Right cardiac atrium (tissue), 5 donors: Measurements from ENCODE around the gene DHRSX. TPM values are rescaled to one million over a fixed set of nuclear protein-coding genes. Genes with fewer than 3 reads are reported as not detected.

ENCODE experiments used
- ATAC-seq, 2 donors: fragments of 200-7000 bp; cut with Tn5 transposase; one replicate each; pipeline versions ENCODE4 v1.8.0 to v1.9.1; 2020; ENCODE audit warnings: moderate library complexity in 2 of 2, mild to moderate bottlenecking in 1 of 2
- DNase-seq, 3 donors: peaks; one replicate each; pipeline ENCODE4 v3.0.0-alpha.2; 2020
- H3K27ac ChIP-seq: one replicate; pipeline ENCODE4 v1.5.1; 2013; ENCODE audit warnings: mild to moderate bottlenecking, low read length, control low read depth, moderate library complexity
- H3K27me3 ChIP-seq: one replicate; pipeline ENCODE4 v1.6.1; 2013; ENCODE audit not compliant: control insufficient read depth, insufficient read depth
- H3K4me1 ChIP-seq: one replicate; pipeline ENCODE4 v1.6.1; 2013; ENCODE audit warnings: low read length; ENCODE audit not compliant: control insufficient read depth, insufficient read depth
- H3K4me3 ChIP-seq: one replicate; pipeline ENCODE4 v1.5.1; 2013; ENCODE audit warnings: low read length, control low read depth
- H3K9me3 ChIP-seq: one replicate; pipeline ENCODE4 v1.6.1; 2013; ENCODE audit warnings: low read length; ENCODE audit not compliant: control insufficient read depth
- WGBS: extraction: QIAGEN DNeasy Blood & Tissue Kit; methylation state at CpG from one replicate; pipeline ENCODE4 v1.1.7; 2013; 5-methylcytosine and 5-hydroxymethylcytosine counted together
- intact Hi-C, 4 donors: fragments of 100-400 bp; cut with DNase I; formaldehyde crosslinking; loops; one replicate each; pipeline versions ENCODE4 v1.11.0 to v1.14.0; 2022 to 2023
- polyA plus RNA-seq: library from polyadenylated mRNA; stranded (reverse); fragments of 200-250 nt; gene quantifications from one replicate; pipeline ENCODE4 v1.2.3, GENCODE V29; 2013
- total RNA-seq, 4 donors: library from RNA; stranded (reverse); fragmentation: NEBNext Ultra II Directional; extraction: Animal tissue kit (Norgen Biotek cat#: 25700); gene quantifications; one replicate each; pipeline ENCODE4 v1.2.1, GENCODE V29; 2021
- donor health status: healthy with polysubstance abuse.
- donor health status: DM: no; HTN: yes; CAD: no.
- donor health status: DM: no; HTN: no; CAD: no.
- donor health status: DM: no; HTN: yes; CAD: no; lungs with severe emphysema.
- donor health status: DM: yes; HTN: yes; CAD: no.

DHRSX gene
- total and polyA plus RNA-seq, 5 donors = 22.2 to 43.7 (median 30.1) TPM

GRCh38 chrX:2416851-2417604 lies 83.7 kb downstream of the DHRSX start:
- no peak for ATAC-seq
- H3K27me3 ChIP-seq = no peaks in the 10 kb centered on the region
- H3K4me1 ChIP-seq = no peaks in the 10 kb centered on the region
- no peak for DNase-seq
- H3K27ac ChIP-seq = no peak overlapping the region
- H3K9me3 ChIP-seq = no peaks in the 10 kb centered on the region
- H3K4me3 ChIP-seq = no peak overlapping the region
- intact Hi-C loops = no loop called here
- WGBS = 100% methylated on average over 1 of the region's 1 CpG

- Histone ChIP-seq H3K4me1 (no peaks in the 10 kb centered on the region), H3K27me3 (no peaks in the 10 kb centered on the region), H3K27ac (no peak overlapping the region), H3K9me3 (no peaks in the 10 kb centered on the region), H3K4me3 (no peak overlapping the region)
- intact Hi-C loops = no loop called here
- 94% methylated on average over 2 of the region's 2 CpGs for whole genome bisulfite sequencing
- DNase-seq (no peak), ATAC-seq (no peak)
These were observed 86.4 kb downstream of the DHRSX start for GRCh38 chrX:2414384-2414783.

GRCh38 chrX:2413969-2414368 lies 86.8 kb downstream of the DHRSX start:
- DNase-seq (no peak), ATAC-seq (no peak)
- WGBS = 97% methylated on average over 2 of the region's 2 CpGs
- Histone ChIP-seq H3K27ac (no peak overlapping the region), H3K9me3 (no peaks in the 10 kb centered on the region), H3K4me1 (no peaks in the 10 kb centered on the region), H3K4me3 (no peak overlapping the region), H3K27me3 (no peaks in the 10 kb centered on the region)
- intact Hi-C loops = no loop called here

- Histone ChIP-seq H3K4me3 (no peak overlapping the region), H3K4me1 (no peaks in the 10 kb centered on the region), H3K27ac (no peak overlapping the region), H3K9me3 (no peaks in the 10 kb centered on the region), H3K27me3 (no peaks in the 10 kb centered on the region)
- 94% methylated on average over 9 of the region's 9 CpGs for WGBS
- intact Hi-C loops = no loop called here
- DNase-seq = no peak
- no peak for ATAC-seq
These were observed 88.6 kb downstream of the DHRSX start for GRCh38 chrX:2412131-2412530.

- Histone ChIP-seq H3K4me3 (no peak overlapping the region), H3K27ac (no peak overlapping the region), H3K4me1 (no peaks in the 10 kb centered on the region), H3K9me3 (no peaks in the 10 kb centered on the region), H3K27me3 (no peaks in the 10 kb centered on the region)
- intact Hi-C loops = no loop called here
- no peak for ATAC-seq
- 87% methylated on average over 12 of the region's 12 CpGs for WGBS
- no peak for DNase-seq
These were observed 90.3 kb downstream of the DHRSX start for GRCh38 chrX:2410279-2411020.

DNA sequence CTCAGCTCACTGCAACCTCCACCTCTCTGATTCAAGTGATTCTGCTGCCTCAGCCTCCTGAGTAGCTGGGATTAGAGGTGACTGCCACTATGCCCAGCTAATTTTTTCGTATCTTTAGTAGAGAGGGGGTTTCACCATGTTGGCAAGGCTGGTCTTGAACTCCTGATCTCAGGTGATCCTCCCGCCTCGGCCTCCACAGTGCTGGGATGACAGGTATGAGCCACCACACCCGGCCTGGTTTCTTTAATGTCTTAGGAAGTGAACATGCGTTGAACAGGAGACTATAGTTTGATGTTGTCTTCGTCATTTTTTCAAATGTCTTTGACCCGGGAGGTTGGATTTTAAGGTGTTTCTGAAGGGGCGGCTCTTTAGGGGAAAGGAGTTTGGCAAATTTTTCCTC lies 91.0 kb downstream of the DHRSX start:
- Histone ChIP-seq H3K9me3 (no peaks in the 10 kb centered on the region), H3K4me3 (no peak overlapping the region), H3K27me3 (no peaks in the 10 kb centered on the region), H3K27ac (no peak overlapping the region), H3K4me1 (no peaks in the 10 kb centered on the region)
- ATAC-seq (no peak), DNase-seq (no peak)
- intact Hi-C loops = no loop called here
- 97% methylated on average over 8 of the region's 8 CpGs for WGBS

GRCh38 chrX:2408856-2409255 lies 91.9 kb downstream of the DHRSX start:
- 85% methylated on average over 9 of the region's 9 CpGs for WGBS
- ATAC-seq (no peak), DNase-seq (no peak)
- Histone ChIP-seq H3K27ac (no peak overlapping the region), H3K9me3 (no peaks in the 10 kb centered on the region), H3K4me1 (no peaks in the 10 kb centered on the region), H3K4me3 (no peak overlapping the region), H3K27me3 (no peaks in the 10 kb centered on the region)
- intact Hi-C loops = no loop called here

GRCh38 chrX:2406891-2407518 lies 93.8 kb downstream of the DHRSX start:
- Histone ChIP-seq H3K27me3 (no peaks in the 10 kb centered on the region), H3K4me3 (no peak overlapping the region), H3K4me1 (no peaks in the 10 kb centered on the region), H3K9me3 (no peaks in the 10 kb centered on the region), H3K27ac (no peak overlapping the region)
- WGBS = over 99% methylated on average over 14 of the region's 14 CpGs
- DNase-seq = no peak
- no peak for ATAC-seq
- intact Hi-C loops = no loop called here

GRCh38 chrX:2404776-2405175 lies 96.0 kb downstream of the DHRSX start:
- Histone ChIP-seq H3K27ac (no peak overlapping the region), H3K4me1 (no peaks in the 10 kb centered on the region), H3K4me3 (no peak overlapping the region), H3K27me3 (no peaks in the 10 kb centered on the region), H3K9me3 (no peaks in the 10 kb centered on the region)
- WGBS = 83% methylated on average over 8 of the region's 8 CpGs
- DNase-seq = no peak
- intact Hi-C loops = no loop called here
- ATAC-seq = no peak

DNA sequence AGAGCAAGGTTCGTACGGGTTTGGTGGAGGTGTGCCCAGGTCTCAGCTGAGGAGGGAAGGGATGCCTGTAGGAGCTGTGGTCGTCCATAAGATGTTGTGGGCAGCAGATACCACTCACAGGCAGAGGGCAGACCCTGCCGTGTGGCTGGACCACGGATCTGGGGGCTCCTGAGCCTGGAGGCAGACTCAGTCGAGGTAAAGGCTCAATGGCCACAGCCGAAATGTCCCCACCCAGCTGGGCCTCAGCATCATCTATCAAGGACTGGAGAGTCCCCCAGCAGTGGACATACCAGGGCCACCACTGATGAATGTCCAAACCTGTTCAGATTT lies 98.5 kb downstream of the DHRSX start:
- no peak overlapping the region for H3K27ac ChIP-seq
- peak in 1 of 2 donors; percentile 19 for ATAC-seq
- no peak overlapping the region for H3K4me3 ChIP-seq

GRCh38 chrX:2401590-2402360 lies 99.0 kb downstream of the DHRSX start:
- Histone ChIP-seq H3K27me3 (no peaks in the 10 kb centered on the region), H3K4me3 (no peak overlapping the region), H3K4me1 (no peaks in the 10 kb centered on the region), H3K27ac (no peak overlapping the region), H3K9me3 (no peaks in the 10 kb centered on the region)
- 82% methylated on average over 21 of the region's 21 CpGs for WGBS
- peak; percentile 67 to 77 for ATAC-seq
- intact Hi-C loops = no loop called here
- peak in 1 of 3 donors; percentile 61 for DNase-seq

More for the DNA sequence above, 98.5 kb downstream of the DHRSX start:
- DNase-seq = no peak
- Histone ChIP-seq H3K4me1 (no peaks in the 10 kb centered on the region), H3K27me3 (no peaks in the 10 kb centered on the region), H3K9me3 (no peaks in the 10 kb centered on the region)
- intact Hi-C loops = no loop called here
- WGBS = 90% methylated on average over 7 of the region's 7 CpGs
